Kidney glomerular epithelial cell (primary cell): ENCODE measurements around the gene MPPED2.

Source experiments
- DNase-seq: peaks from one replicate; lab custom pipeline; 2025; lab: John Stamatoyannopoulos, UW

The MPPED2 gene

DNA sequence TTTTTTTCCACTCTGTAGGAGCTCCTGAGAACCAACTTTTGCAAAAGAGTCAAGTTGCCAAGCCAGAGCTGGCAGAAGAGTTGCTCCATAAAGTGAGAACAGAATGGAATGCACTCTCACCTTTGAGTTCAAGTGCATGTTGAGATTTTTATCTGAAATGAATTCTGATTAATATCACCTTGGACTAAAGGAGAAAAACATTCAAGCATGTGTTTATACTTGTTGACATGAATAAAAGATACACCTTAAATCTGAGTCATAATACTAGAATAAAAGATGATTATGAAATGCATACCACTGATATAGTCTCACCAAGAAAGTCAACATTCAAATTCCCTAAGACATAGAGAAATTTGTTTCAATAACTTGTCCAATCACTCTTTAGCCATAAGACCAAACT is 225.4 kb downstream of the MPPED2 start:
- no peak for DNase-seq
